Kidney (tissue), 14 donors: ENCODE results near the gene HMOX1. TPM values are rescaled to one million over a fixed set of nuclear protein-coding genes. Genes with fewer than 3 reads are reported as not detected.

Experiments
- DNase-seq, 5 donors: peaks; one replicate each; pipeline ENCODE4 v3.0.0-alpha.2; 2013 to 2020
- FAIRE-seq: peaks from 2 replicates; lab custom pipeline; 2012; peaks lifted over from hg19 to GRCh38; lab: Jason Lieb, UNC
- H3K27ac ChIP-seq, 2 donors: one replicate each; pipeline ENCODE4 v1.7.0; 2013; ENCODE audit warnings: low read depth in 2 of 2, low read length in 2 of 2, inconsistent platforms in 1 of 2
- H3K27me3 ChIP-seq: one replicate; pipeline ENCODE4 v1.7.1; 2013; ENCODE audit warnings: low read length, inconsistent platforms; ENCODE audit not compliant: control insufficient read depth, insufficient read depth
- H3K36me3 ChIP-seq, 3 donors: one replicate each; pipeline versions ENCODE4 v1.7.0 to v1.7.1; 2013; ENCODE audit warnings: low read length in 3 of 3, control low read depth in 1 of 3, inconsistent platforms in 1 of 3; ENCODE audit not compliant: insufficient read depth in 3 of 3, control insufficient read depth in 2 of 3
- H3K4me1 ChIP-seq, 3 donors: one replicate each; pipeline versions ENCODE4 v1.7.0 to v1.7.1; 2013; ENCODE audit warnings: low read length in 3 of 3, inconsistent platforms in 1 of 3, low read depth in 1 of 3; ENCODE audit not compliant: control insufficient read depth in 2 of 3, insufficient read depth in 2 of 3
- H3K4me3 ChIP-seq, 3 donors: one replicate each; pipeline versions ENCODE4 v1.7.0 to v1.8.1; 2013; ENCODE audit warnings: low read length in 3 of 3, control low read depth in 1 of 3, inconsistent platforms in 1 of 3
- H3K9ac ChIP-seq, 3 donors: one replicate each; pipeline versions ENCODE4 v1.7.0 to v1.7.1; 2013; ENCODE audit warnings: low read length in 3 of 3, control low read depth in 1 of 3, inconsistent platforms in 1 of 3
- H3K9me3 ChIP-seq, 3 donors: one replicate each; pipeline versions ENCODE4 v1.7.0 to v1.7.1; 2013; ENCODE audit warnings: low read length in 3 of 3, control low read depth in 1 of 3, inconsistent platforms in 1 of 3; ENCODE audit not compliant: control insufficient read depth in 2 of 3, insufficient read depth in 1 of 3
- intact Hi-C: fragments of 100-400 bp; cut with DNase I; formaldehyde crosslinking; loops from one replicate; pipeline ENCODE4 v1.11.1; 2022
- polyA plus RNA-seq: library from polyadenylated mRNA; stranded (reverse); fragments of 350-450 nt; fragmentation: Illumina TruSeq; extraction: RNeasy Lipid Tissue Mini Kit (QIAGEN cat#74804); gene quantifications from one replicate; pipeline ENCODE4 v1.2.3, GENCODE V29; 2014; ENCODE audit warnings: low read depth, low replicate concordance; ENCODE audit not compliant: insufficient read depth
- total RNA-seq: library from RNA; stranded (reverse); fragmentation: NEBNext Ultra II Directional; extraction: Animal tissue kit (Norgen Biotek cat#: 25700); gene quantifications from one replicate; pipeline ENCODE4 v1.2.1, GENCODE V29; 2021
- TF ChIP-seq, protein P1 (sequence below): IDR thresholded peaks from 3 replicates; pipeline ENCODE4 v1.5.1; 2012; ENCODE audit warnings: mild to moderate bottlenecking, moderate library complexity, borderline replicate concordance; ENCODE audit not compliant: insufficient read depth; ENCODE audit errors: extremely low read depth
- donor health status: control.
- donor health status: control.
- donor health status: control.
- donor health status: control.
- donor health status: control.
- donor health status: DM: yes; HTN: yes; CAD: no.
- donor health status: Normal renal cell carcinoma (clear cell type).

Gene HMOX1
- total and polyA plus RNA-seq, 2 donors from 2014 or later, result 37.7 to 234 TPM

DNA sequence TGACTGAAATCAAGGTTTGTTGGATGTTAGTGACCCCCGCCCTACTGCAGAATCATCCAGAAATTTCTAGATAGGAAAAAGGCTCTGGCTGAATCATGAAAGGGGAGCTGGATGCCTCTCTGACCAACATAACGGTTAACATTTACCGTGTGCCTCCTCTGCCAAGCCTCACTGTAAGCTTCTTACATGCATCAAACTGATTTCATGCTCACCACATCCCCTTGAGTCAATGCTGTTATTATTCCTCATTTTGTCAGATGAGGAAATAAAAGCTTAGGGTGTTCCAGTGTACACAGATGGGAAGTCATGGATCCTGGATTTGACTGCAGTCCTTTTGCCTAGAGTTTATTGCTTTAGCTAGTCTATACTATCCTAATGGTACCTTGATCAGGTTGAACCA lies 5.9 kb upstream of the HMOX1 start:
- TF ChIP-seq, protein P1, sequence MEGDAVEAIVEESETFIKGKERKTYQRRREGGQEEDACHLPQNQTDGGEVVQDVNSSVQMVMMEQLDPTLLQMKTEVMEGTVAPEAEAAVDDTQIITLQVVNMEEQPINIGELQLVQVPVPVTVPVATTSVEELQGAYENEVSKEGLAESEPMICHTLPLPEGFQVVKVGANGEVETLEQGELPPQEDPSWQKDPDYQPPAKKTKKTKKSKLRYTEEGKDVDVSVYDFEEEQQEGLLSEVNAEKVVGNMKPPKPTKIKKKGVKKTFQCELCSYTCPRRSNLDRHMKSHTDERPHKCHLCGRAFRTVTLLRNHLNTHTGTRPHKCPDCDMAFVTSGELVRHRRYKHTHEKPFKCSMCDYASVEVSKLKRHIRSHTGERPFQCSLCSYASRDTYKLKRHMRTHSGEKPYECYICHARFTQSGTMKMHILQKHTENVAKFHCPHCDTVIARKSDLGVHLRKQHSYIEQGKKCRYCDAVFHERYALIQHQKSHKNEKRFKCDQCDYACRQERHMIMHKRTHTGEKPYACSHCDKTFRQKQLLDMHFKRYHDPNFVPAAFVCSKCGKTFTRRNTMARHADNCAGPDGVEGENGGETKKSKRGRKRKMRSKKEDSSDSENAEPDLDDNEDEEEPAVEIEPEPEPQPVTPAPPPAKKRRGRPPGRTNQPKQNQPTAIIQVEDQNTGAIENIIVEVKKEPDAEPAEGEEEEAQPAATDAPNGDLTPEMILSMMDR, result no peak
- H3K27ac ChIP-seq, result no peak overlapping the region
- H3K4me3 ChIP-seq, result no peak overlapping the region
- no peaks in the 10 kb centered on the region for H3K9me3 ChIP-seq
- DNase-seq (no peak), FAIRE-seq (no peak)
- no peaks in the 10 kb centered on the region for H3K36me3 ChIP-seq
- H3K27me3 ChIP-seq, result no peaks in the 10 kb centered on the region
- peaks cover 3 to 10% (median 8%) of the 10 kb centered on the region in 3 donors for H3K4me1 ChIP-seq
- intact Hi-C loops, result no loop called here
- no peak overlapping the region for H3K9ac ChIP-seq

DNA sequence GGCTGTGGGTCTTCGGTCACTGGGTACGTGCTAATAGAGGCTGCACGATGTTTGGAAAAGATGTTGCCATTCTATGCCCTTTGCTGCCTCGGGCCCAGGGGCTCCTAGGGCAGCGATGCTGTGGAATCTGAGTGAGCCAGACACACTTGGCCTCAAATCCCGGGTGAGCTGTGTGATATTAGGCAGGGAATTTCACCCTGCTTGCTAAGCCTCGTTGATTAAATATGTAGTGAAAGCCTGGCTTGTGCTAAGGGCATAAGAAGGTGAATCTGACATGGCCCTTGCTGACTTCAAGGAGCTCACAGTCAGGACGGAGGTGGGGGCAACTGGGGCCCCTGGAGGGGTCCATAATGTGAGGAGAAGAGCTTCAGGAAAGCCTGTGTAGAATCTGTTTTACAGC lies 5.4 kb upstream of the HMOX1 start:
- Histone ChIP-seq H3K9me3 (no peaks in the 10 kb centered on the region), H3K27me3 (no peaks in the 10 kb centered on the region), H3K27ac (no peak overlapping the region), H3K4me1 (peaks cover 3 to 15% (median 13%) of the 10 kb centered on the region in 3 donors), H3K36me3 (no peaks in the 10 kb centered on the region), H3K4me3 (no peak overlapping the region), H3K9ac (no peak overlapping the region)
- no peak for DNase-seq
- intact Hi-C loops, result no loop called here
- FAIRE-seq, result no peak
- TF ChIP-seq, protein P1, result no peak

DNA sequence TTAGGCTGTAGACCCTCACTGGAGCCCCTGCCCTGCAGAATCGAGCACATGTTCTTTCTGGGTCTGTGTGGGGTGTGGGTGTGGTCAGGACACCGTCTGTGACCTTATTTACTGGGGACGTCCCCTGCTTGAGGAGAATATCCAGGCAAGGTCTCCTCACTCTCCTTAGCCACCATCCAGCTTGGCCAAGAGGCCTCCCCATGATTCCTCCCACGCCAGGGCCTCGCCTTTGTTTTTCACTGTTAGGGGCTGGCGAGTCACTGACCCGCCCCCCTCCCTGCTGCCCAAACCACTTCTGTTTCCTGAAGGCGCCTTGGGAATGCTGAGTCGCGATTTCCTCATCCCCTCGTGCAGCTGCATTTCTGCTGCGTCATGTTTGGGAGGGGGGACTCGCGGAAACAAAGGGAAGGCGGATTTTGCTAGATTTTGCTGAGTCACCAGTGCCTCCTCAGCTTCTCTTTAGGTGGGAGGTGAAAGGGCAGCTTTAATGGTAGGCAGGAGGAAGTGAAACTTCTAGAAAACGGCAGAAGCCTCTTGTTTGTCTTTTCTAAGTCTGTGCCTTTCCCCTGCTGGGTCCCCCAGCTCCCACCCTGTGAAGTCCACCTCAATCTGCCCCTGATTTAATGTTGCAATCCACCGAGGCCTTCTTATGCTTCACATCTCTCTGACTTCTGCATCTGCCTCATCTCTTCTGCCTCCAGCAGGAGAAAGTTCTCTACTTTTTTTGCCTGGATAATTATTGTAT lies 4.0 kb upstream of the HMOX1 start:
- Histone ChIP-seq H3K27ac (peak overlapping the region; percentile 15 to 84), H3K4me1 (peaks cover 3 to 19% (median 13%) of the 10 kb centered on the region in 3 donors), H3K27me3 (no peaks in the 10 kb centered on the region), H3K4me3 (no peak overlapping the region), H3K9me3 (no peaks in the 10 kb centered on the region), H3K36me3 (no peaks in the 10 kb centered on the region), H3K9ac (peak overlapping the region in 1 of 3 donors; percentile 15)
- no peak for FAIRE-seq
- intact Hi-C loops, result no loop called here
- peak; percentile 95 to 98 (median 97) for DNase-seq
- TF ChIP-seq, protein P1, result no peak

DNA sequence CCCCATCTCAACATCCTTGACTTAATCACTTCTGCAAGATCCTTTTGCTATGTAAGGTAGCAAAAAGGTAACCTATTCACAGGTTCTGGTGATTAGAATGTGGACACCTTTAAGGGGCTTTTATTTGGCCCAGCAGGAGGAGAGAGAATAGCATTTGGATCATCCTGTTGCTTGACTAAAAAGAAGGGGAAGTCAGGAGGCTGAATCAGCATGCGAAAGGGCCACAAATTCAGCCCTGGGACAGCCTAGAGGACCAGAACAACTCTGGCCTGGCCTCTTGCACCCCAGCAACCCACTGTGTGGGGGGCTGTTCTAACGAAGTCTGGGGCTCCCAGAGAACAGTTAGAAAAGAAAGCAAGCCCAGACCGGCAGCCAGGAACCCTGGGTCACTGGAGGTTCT lies 3.2 kb upstream of the HMOX1 start:
- no peaks in the 10 kb centered on the region for H3K9me3 ChIP-seq
- H3K27me3 ChIP-seq, result no peaks in the 10 kb centered on the region
- no peak overlapping the region for H3K4me3 ChIP-seq
- H3K9ac ChIP-seq, result no peak overlapping the region
- FAIRE-seq, result no peak
- H3K27ac ChIP-seq, result peak overlapping the region in 1 of 2 donors; percentile 84
- intact Hi-C loops, result no loop called here
- H3K36me3 ChIP-seq, result no peaks in the 10 kb centered on the region
- TF ChIP-seq, protein P1, result no peak
- no peak for DNase-seq
- H3K4me1 ChIP-seq, result peaks cover 3 to 16% (median 10%) of the 10 kb centered on the region in 3 donors
